Heart left ventricle (tissue), 13 donors: ENCODE results near the gene MED12.

Experiments used
- POLR2A ChIP-seq, 2 donors: fragments of 450-650 bp; IDR thresholded peaks; one replicate each; pipeline ENCODE4 v1.6.1; 2017; ENCODE audit warnings: antibody characterized with exemption in 2 of 2, mild to moderate bottlenecking in 2 of 2, moderate library complexity in 2 of 2
- TF ChIP-seq, protein P1 (sequence below), 12 donors: fragments of 200-600 bp; sonication (generic) in 4 of 12; IDR thresholded peaks; one replicate each; pipeline versions ENCODE4 v1.5.0 to v1.8.0; 2018 to 2022; ENCODE audit warnings: antibody characterized with exemption in 12 of 12, mild to moderate bottlenecking in 5 of 12
- donor health status: ischemic (EF 13 %, LVEDD 7.1; RV severe dilation, severe dysfunction).
- donor health status: DM: no; HTN: yes; CAD: no.
- donor health status: DM: no; HTN: no; CAD: no.
- donor health status: ischemic (EF 25% LVEDD 6.9; RV normal size, moderate dysfunction).
- donor health status: ischemic (EF 25% LVEDD 5.7; RV mildly dilated, moderate dysfunction).
- donor health status: ischemic (EF 35%, LVEDD 5.7; RV mildly dilated, moderate dysfunction).
- donor health status: nonischemic (EF 11% LVEDD 7.7; RV severe dilation, severe dysfunction).
- donor health status: DM: yes; HTN: yes; CAD: no.
- donor health status: PGD.
- donor health status: ischemic (EF 29% LVEDD 5.4; RV normal size, mild dysfunction).
- donor health status: nonischemic (EF 23%, LVEDD 6.1; RV moderate dilation, normal function).

DNA sequence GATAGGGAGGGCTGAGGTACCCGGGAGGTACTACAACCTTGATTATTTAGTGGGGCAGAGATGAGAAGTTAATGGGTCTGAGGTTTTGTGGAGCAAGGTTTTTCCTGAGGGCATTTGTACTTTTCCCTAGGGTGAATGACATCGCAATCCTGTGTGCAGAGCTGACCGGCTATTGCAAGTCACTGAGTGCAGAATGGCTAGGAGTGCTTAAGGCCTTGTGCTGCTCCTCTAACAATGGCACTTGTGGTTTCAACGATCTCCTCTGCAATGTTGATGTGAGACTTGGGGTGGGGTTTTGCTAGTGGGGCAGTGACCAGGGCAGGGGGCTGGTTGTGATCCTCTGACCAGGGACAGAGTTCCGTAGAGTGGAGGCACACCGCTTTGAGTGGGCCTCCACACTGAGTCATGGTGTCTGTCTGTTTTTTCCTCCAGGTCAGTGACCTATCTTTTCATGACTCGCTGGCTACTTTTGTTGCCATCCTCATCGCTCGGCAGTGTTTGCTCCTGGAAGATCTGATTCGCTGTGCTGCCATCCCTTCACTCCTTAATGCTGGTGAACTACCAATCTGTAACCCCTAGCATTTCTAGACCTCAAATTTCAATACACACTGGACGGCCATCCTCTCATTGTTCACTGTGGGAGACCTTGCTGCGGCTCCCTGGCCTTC lies 9.9 kb downstream of the MED12 start:
- TF ChIP-seq POLR2A (IDR thresholded peaks at IDR 0.05), result no peak
- TF ChIP-seq, protein P1, sequence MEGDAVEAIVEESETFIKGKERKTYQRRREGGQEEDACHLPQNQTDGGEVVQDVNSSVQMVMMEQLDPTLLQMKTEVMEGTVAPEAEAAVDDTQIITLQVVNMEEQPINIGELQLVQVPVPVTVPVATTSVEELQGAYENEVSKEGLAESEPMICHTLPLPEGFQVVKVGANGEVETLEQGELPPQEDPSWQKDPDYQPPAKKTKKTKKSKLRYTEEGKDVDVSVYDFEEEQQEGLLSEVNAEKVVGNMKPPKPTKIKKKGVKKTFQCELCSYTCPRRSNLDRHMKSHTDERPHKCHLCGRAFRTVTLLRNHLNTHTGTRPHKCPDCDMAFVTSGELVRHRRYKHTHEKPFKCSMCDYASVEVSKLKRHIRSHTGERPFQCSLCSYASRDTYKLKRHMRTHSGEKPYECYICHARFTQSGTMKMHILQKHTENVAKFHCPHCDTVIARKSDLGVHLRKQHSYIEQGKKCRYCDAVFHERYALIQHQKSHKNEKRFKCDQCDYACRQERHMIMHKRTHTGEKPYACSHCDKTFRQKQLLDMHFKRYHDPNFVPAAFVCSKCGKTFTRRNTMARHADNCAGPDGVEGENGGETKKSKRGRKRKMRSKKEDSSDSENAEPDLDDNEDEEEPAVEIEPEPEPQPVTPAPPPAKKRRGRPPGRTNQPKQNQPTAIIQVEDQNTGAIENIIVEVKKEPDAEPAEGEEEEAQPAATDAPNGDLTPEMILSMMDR (IDR thresholded peaks at IDR 0.05), result no peak
